Stimulated activated CD8-positive, alpha-beta memory T cell treated with anti-CD3 and anti-CD28 coated beads, Interleukin-15, amount 100 ng/mL, for 48 hours (primary cell): ENCODE results near the gene ELOVL7.
"Not testable (repeated sequence)": the region's sequence is repeated elsewhere in the genome, so short reads cannot be mapped to it uniquely, and the experiment has no call there.

Source experiments
- DNase-seq, 2 donors: peaks; one replicate each; pipeline ENCODE4 v3.0.0-alpha.2; 2020; ENCODE audit warnings: low read depth in 2 of 2

The ELOVL7 gene

DNA sequence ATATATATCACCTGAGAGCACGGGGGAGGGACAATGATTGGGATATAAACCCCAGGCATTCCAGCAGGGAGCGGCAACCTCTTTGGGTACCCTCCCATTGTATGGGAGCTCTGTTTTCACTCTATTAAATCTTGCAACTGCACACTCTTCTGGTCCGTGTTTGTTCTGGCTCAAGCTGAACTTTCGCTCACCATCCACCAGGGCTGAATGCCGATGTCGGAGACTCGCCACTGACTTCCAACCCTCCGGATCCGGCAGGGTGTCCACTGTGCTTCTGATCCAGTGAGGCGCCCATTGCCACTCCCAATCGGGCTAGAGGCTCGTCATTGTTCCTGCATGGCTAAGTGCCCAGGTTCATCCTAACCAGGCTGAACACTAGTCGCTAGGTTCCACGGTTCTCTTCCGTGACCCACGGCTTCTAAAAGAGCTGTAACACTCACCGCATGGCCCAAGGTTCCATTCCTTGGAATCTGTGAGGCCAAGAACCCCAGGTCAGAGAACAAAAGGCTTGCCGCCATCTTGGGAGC lies 48.6 kb downstream of the ELOVL7 start:
- not testable (repeated sequence) for DNase-seq

DNA sequence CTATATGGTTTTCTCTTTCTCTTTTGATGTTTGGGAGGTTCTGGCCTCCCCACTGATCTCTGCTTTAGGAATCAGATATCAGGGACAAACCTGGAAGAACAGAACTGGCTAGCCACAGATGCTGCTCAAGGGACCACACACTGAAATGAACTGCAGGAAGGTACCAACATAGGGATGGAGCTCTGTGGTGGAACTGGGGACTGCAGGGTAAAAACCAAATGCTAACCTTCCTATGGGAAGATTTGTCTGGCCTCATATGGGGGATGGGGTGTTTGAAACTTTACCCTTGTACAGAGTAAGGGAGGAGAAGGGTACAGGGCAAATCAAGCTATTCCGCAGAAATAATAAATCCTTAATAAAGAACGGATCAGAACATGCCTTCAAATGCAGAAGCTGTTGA lies 49.4 kb downstream of the ELOVL7 start:
- DNase-seq = no peak

DNA sequence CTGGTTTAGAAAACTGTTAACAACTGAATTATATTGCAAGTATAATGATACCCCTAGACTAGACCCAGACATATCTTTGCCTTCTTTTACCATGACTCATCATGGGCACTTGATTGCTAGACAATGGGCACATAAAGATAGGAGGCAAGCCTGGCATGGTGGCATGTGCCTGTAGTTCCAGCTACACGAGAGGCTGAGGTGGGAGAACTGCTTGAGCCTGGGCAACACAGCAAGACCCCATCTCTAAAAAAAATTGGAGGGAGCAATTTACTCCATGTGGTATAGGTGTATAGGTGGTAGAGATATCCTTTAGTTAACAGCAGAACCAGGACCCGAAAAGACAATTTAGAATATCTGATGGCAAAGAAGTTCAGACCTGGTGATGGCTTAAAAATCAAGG lies 51.6 kb downstream of the ELOVL7 start:
- no peak for DNase-seq

DNA sequence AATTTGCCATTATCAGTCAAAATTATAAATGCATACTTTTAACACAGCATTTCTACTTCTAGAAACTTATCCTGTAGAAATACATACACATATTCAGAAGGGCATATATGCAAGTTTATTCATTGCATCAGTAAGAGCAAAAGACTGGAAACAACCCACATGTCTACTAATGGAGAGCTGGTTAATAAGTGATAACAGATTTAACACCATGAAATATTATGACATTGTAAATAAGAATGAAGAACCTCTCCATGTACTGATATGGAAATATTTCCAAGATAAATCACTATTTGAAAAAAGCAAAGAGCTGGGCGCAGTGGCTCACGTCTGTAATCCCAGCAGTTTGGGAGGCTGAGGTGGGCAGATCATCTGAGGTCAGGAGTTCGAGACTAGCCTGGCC lies 54.5 kb downstream of the ELOVL7 start:
- DNase-seq = no peak

DNA sequence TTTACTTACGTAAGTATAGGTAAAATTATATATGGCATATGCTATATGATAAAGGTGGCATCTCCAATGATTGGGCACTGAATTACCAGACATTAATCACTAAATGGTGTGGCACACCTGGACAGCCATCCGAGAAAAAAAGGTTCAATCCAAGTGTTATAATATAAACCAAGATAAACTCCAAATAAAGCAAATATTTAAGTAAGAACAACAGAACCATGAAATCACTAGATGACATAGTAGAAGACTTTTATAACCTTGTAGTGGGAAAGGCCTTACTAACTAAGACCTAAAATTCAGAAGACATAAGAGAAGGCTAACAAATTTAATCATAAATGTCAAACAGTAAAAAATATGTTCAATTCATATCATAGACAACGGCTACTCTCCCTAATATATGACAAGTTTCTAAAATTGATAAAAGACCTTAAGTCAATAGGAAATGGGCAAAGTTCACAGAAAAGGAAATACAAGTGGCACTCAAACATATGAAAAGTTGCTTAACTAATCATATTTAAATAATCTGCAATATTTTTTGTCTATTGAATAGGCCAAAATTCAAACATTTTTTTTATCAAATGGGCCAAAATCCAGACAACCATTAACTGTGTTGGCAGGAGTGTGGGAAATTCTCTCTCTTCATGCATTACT lies 55.1 kb downstream of the ELOVL7 start:
- DNase-seq = no peak

GRCh38 chr5:60779466-60779865 lies 64.6 kb downstream of the ELOVL7 start:
- no peak for DNase-seq

GRCh38 chr5:60776343-60776742 lies 67.7 kb downstream of the ELOVL7 start:
- DNase-seq = no peak

DNA sequence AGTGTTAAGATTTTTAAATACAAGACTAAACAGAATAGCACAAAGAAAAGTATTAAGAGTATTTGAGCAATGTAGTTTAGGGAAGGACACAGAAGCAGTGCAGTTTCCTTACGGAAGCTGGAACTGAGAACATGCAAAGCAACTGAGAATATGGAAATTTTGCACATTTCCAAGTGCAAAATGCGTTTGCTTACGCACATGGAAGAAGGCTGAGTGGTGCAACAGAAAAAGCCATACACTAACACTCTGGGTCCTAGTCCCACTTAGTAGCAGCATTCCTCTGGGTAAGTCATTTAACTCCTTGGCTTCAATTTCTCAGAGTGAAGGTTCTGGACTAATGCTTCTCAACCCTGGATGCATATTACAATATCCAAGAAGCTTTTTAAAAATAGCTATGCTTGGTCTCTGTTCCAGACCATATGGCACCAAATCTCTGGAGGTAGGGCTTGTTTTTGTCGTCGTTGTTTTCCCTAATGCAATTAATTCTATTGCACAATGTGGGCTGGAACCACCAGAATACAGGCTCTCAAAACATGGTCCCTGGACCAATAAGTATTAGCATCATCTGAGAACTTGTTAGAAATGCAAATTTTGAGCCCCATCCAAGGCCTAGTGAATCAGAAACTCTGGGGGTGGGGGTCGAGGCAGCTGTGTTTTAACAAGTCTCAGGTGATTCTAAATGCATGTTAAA lies 78.9 kb downstream of the ELOVL7 start:
- DNase-seq = no peak

DNA sequence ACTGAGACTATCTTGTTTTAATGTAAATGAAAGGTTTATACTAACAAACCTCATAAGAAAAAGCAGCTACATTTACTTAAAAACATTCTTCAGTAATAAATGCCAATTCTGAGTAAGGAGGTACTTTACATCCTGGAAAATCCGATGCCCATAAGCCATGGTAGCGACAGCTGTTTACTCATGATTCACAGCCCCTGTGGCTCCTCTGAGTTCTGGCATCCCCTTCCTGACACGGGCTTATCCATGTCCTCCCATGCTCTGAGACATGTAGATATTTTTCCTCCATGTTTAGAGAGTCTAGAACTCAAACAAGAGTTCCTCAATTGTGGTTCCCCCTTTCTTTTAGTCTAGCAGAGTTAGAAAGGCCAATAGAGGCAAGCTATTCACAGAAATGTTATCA lies 81.0 kb downstream of the ELOVL7 start:
- DNase-seq = no peak

GRCh38 chr5:60754495-60754894 lies 89.6 kb downstream of the ELOVL7 start:
- DNase-seq = no peak

DNA sequence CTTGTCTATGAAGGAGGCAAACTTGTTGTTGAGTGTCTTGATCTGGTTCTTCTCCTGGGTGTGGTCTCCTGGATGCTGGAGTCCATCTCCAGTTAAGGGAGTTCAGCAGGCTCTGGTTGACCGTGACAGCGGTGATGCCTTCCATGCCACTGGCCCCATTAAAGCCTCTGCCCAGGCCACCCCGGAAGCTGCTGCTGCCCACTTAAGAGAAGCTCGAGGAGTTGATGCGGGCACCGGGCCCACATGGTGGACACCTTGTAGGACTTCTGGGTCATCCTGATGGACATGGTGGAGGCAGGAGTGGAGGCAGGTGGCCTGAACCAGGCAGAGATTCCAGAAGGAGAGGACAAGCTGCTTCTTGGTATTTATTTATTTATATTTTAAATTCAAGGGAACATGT lies 99.4 kb downstream of the ELOVL7 start:
- no peak for DNase-seq

DNA sequence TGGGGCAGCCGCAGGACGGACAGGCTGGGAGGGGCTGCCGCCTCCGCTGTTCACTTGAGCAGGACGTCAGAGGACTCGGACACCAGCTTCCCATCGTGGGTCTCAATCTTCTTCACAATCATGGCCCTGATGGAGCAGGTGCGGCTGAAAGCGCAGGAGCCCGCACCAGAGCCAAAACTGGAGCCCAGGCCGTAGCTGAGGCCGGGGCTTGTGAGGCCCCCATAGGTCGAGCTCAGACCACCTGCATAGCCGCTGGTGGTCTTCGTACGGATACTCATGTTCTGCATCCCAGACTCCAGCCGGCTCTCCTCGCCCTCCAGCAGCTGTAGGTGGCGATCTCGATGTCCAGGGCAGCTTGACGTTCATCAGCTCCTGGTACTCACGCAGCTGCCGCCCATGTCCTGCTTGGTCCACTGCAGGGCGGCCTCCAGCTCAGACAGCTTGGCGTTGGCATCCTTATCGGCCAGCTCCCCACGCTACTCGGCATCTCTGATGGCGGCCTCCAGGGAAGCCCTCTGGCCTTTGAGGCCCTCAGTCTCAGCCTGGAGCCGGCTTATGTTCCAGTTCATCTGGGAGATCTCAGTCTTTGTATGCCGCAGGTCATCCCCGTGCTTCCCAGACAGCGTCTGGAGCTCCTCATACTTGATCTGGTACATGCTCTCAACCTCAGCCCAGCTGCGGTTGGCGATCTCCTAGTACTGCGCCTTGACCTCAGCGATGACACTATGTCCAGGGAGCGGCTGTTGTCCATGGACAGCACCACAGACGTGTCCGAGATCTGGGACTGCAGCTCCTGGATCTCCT lies 100.4 kb downstream of the ELOVL7 start:
- no peak for DNase-seq

DNA sequence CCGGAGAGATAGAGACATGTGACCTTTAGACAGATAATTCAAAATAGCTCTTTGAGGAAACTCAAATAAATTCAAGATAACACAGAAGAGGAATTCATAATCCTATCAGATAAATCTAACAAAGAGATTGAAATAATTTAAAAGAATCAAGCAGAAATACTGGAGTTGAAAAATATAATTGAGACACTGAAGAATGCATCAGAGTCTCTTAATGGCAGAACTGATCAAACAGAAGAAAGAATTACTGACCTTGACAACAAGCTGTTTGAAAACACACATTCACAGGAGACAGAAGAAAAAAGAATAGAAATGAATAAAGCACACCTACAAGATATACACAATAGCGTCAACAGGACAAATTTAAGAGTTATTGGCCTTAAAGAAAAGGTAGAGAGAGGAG lies 103.7 kb downstream of the ELOVL7 start:
- DNase-seq = no peak

- DNase-seq = no peak
These were observed 105.1 kb downstream of the ELOVL7 start for GRCh38 chr5:60738933-60739332.

DNA sequence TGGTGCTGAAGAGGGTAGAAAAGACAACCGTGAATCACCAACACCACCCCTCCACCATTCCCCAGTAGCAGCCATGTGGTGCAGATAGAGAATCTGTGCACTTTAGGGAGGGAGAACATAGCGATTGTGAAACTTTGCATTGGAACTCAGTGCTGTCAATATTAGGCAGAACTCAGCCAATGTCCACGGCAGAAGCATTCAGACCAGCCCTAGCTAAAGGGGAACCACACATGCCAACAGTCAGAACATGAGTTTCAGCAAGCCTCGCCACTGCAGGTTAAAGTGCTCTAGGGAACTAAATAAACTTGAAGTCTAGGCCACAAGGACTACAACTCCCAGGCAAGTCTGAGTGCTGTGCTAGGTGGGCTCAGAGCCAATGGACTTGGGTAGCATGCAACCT lies 105.6 kb downstream of the ELOVL7 start:
- no peak for DNase-seq

DNA sequence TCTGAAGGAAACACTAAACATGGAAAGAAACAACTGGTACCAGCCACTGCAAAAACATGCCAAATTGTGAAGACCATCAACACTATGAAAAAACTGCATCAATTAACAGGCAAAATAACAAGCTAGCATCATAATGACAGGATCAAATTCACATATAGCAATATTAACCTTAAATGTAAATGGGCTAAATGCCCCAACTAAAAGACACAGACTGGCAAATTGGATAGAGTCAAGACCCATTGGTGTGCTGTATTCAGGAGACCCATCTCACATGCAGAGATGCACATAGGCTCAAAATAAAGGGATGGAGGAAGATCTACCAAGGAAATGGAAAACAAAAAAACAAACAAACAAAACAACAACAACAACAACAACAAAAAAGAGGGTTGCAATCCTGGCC lies 113.2 kb downstream of the ELOVL7 start:
- not testable (repeated sequence) for DNase-seq

GRCh38 chr5:60727033-60727679 lies 116.9 kb downstream of the ELOVL7 start:
- no peak for DNase-seq

GRCh38 chr5:60724126-60724525 lies 119.9 kb downstream of the ELOVL7 start:
- no peak for DNase-seq

DNA sequence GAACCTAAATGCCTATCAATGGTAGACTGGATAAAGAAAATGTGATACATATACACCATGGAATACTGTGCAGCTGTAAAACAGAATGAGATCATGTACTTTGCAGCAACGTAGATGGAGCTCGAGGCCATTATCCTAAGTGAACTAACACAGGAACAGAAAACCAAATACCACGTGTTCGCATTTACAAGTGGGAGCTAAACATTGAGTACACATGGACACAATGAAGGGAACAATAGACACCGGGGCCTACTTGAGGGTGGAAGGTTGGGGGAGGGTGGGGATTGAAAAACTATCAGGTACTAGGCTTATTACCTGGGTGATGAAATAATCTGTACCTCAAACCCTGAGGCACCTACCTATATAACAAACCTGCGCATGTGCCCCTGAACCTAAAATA lies 121.7 kb downstream of the ELOVL7 start:
- DNase-seq = no peak

DNA sequence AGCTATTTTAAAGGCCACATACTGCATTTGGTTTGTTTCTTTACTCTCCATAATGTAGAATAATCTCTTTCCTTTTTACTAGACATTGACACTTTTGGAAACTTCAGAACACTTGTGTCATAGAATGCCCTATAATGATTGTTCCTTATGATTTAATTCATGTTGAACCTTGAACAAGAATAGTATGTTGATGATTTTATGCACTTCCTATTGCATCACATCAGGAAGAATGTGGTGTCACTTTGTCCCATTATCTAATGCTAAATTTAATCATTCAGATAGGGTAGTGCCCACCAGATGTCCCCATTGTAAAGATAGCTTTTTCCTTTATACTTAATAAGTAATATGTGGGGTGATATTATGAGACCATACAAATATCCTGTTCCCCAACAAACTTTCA lies 124.7 kb downstream of the ELOVL7 start:
- no peak for DNase-seq

GRCh38 chr5:60718166-60718892 lies 125.7 kb downstream of the ELOVL7 start:
- no peak for DNase-seq
